GM21515 (cell line): ENCODE measurements around the gene AMFR.

Experiments
- ATAC-seq: cut with Tn5 transposase; IDR thresholded peaks from one replicate; pipeline ENCODE4 v1.9.1; 2021; ENCODE audit not compliant: unreplicated experiment

AMFR gene

DNA sequence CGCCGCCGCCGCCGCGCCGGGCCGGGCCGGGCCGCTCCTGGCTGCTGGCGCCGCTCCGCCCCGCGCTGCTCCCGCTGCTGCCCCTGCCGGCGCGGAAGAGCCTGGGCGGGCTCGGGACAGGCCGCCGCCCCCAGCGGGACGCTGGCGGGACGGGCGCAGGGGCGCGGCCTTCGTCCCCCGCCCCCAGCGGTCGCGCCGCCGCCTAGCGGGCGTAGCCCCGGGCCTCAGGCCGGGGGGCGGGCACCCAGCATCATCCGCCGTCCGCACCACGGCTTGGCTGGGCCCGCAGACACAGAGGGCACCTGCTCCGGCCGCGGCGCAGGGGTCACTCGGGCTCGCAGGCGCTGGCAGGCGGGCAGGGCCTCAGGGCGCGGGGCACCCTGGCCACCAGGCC, at the start of gene AMFR:
AMFR (minus strand) TSS at position 107 of the 394 bp plus-strand sequence. CDS start 218 bp downstream, outside the sequence.
- ATAC-seq: peak; percentile 69

DNA sequence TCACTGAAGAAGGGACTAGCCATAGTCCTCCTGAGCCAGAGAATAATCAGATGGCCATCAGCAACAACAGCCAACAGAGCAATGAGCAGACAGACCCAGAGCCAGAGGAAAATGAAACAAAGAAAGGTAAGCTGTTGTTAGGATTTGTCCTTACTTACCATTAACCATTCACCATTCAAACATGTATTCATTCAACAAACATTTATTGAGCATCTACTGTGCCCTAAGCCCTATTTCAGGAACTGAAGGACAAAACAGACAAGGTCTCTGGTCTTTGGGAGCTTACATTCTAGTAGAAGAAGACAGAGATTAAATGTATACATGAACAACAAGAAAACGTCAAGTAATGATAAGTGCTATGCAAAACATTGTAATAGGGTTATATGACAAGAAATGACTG, 45.3 kb upstream of the AMFR start:
- ATAC-seq: no peak

DNA sequence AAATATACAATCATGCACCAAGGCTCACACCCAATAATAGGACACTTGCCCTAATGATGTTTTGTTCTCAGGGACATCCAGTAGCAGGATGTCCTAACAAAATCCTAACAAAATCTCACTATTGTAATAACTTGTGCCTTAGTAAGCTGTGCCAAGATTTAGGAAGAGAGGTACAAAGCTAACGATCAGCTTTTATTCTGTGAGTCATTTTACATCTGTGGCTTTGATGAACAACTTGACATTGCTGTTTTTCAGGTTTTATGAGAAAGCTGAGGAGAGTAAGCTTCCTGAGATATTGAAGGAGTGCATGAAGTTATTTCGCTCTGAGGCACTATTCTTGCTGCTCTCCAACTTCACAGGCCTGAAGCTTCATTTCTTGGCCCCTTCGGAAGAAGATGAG, 44.9 kb upstream of the AMFR start:
- ATAC-seq: no peak

GRCh38 chr16:56469748-56470147, 44.4 kb upstream of the AMFR start:
- ATAC-seq: no peak

GRCh38 chr16:56468800-56469199, 43.5 kb upstream of the AMFR start:
- ATAC-seq: no peak

GRCh38 chr16:56466344-56466743, 41.0 kb upstream of the AMFR start:
- no peak for ATAC-seq

- ATAC-seq: no peak
Measured at GRCh38 chr16:56463153-56463552, 37.8 kb upstream of the AMFR start.

DNA sequence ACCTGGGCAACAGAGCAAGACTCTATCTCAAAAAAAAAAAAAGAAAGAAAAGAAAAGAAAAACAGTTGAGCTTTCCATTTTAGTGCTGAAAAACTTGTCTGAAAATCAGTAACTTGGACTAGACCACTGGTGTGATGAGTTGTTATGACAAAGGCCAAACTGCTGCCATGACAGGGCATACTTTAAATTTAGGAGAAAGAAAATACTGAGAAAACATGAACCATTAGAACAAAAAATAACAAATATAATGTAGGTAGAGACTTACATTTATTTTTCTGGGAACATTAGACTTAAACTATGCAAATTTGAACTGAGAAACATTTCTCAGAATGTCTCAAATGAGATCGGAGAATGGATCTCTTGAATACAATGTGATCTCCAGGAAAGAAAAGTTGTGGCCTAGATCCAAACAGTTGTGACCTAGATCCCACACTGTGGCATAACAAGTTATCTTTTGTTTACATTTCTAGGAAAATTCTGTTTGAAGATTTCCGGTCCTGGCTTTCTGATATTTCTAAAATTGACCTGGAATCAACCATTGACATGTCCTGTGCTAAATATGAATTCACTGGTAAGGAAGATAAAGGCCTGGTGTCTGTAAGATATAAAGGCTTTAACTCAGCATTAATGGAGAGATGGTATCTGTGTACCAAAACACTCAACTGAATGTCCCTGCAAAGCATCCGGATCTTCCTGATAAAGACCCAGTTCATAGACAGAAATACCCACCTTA, 36.9 kb upstream of the AMFR start:
- ATAC-seq: no peak

DNA sequence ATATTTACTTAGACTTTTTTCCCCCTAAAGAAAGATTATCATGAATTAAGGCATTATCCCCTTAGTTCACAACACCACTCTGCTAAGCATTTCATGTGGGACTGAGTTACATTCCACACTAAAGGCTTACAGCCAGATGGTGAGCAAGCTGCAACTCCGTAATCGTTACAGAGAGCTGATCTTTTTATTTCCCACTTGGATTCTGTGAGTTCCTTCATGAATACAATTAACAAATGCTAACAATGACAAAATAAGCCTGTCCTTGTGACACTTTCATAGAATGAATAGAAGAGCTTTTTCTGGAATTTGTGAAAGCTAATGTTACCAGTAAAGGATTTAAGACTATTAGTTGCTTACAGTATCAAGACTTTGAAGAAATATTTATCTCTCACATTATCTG, 34.8 kb upstream of the AMFR start:
- ATAC-seq: no peak

DNA sequence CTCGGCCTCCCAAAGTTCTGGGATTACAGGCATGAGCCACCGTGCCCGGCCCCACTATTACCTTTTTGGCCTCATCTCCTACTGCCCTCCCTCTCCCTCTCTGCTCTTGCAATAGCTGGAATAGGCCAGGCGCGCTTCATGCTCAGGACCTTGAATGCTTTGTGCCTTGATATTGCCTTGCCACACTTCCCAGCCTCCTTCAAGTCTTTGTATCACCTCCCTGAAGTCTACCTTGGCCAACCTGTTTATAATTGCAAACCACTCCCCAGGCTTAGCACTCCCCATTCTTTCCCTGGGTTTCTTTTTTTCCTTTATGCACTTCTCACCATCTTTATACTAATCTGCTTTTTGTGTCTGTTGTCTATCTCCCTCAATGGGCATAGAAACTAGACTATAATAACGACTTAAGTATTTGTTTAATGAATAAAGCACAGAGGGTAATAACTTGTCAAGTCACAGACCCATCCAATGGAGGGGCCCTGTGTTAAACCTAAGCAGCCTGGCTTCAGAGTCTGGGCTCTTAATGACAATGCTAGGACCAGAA, 32.7 kb upstream of the AMFR start:
- ATAC-seq: no peak

- ATAC-seq: peak; percentile 44
Measured at GRCh38 chr16:56451753-56452689, 26.7 kb upstream of the AMFR start.

DNA sequence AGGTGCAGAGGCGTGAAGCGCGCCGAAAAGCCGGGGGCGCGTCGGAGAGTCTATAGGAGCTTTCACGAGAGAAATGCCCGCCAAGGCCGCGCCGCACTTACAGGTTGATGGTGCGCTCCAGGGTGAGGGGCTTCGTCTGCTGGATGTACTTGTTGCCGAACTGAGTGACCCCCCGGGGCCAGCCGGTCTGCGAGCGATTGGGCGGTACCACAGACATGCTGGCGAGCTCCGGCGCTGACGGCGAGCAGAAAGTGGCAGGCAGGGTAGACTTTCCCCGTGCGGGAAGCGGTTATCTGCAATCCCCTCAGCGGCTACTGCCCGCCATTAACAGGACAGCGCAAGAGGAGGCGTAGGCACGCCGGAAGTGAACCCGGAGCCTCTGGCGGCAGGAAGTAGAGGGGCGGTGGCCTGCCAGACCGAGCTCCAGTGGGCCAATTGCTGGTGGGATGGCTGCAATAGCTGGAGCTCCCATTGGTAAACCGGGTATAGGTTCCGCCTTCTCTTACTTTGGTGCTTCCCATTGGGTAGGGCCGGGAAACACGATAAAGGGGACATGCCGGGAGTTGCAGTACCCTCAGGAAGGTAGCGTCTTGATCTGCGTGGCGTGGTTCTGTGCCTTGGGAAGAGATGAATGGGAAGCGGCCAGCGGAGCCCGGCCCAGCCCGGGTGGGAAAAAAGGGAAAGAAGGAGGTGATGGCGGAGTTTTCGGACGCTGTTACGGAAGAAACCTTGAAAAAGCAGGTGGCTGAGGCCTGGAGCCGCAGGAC, 25.8 kb upstream of the AMFR start, which contains the start of the genes NUDT21 and OGFOD1:
NUDT21 (minus strand) TSS at position 347 of the 767 bp plus-strand sequence; CDS start at position 217, 130 bp downstream.
OGFOD1 (plus strand) TSS at position 569 of the 767 bp plus-strand sequence; CDS start at position 628, 59 bp downstream.
- peak; percentile 97 for ATAC-seq

GRCh38 chr16:56450275-56450985, 25.1 kb upstream of the AMFR start:
- no peak for ATAC-seq

- ATAC-seq: no peak
Measured at GRCh38 chr16:56448005-56448404, 22.7 kb upstream of the AMFR start.

- no peak for ATAC-seq
Measured at GRCh38 chr16:56447286-56447685, 21.9 kb upstream of the AMFR start.

DNA sequence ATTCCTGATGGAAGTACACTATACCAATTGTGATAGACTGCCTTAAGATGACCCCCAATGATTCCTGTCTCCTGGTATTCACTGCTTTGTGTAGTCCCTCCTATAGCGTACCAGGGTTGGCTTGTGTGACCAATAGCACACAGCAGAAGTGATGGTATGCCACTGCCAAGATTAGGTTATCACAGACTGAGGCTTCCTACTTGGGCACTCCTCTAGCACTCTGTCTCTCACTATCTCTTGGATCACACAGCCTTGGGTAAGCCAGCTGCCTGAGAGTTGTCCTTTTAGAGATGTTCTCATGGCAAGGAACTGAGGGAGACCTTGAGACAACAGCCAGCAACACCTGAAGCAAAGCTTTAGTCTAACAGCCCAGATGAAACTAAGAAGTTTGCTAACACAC, 12.7 kb upstream of the AMFR start:
- no peak for ATAC-seq

DNA sequence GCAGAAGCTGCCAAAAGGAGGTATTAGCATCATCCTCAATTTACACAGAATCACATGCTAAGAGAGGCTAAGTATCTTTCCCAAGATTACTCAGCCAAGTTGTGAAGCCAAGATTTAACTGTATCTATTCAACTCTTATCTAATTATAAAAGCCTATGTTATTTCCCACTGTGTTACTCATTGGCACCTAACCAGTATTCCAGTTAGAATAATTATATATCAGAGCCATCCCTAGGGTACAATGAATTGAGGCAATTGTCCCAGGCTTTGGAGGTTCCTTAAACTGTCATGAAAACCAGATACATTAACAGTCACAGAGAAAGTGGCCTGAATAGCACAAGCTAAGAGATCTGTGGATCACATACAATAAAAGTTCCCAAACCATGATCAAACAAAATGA, 10.9 kb upstream of the AMFR start:
- no peak for ATAC-seq

DNA sequence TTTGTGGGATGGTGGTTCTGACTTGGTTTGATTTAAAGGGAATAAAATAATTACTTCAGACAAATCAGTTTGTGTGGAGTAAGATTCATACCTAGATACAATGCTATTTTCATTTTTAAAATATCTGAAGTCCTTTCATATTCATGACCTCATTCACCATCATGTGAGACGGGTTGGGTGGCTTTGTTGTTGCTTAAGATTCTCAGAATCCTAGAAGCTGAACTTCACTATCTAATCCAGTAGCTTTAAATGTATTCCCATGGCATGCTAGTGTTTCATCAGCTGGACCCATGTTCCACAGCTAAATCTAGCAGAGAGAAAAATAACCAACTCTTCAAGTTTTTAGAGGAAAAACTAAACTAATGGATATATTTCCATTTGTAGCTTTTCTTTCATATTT, 2.7 kb upstream of the AMFR start:
- no peak for ATAC-seq

DNA sequence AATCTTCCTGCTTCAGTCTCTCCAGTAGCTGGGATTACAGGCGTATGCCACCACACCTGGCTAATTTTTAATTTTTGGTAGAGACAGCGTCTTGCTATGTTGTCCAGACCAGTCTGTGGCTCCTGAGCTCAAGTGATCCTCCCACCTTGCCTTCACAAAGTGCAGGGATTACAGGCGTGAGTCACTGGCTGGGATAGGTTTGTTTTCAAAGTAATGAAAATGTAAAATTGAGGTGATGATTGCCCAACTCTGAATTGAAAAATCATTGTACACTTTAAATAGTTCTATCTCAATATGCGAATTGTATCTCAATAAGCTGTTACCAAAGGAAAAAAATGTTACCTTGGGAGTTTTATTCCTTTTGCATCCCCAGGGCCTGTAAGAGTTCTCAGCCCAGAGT, 1.2 kb upstream of the AMFR start:
- no peak for ATAC-seq

DNA sequence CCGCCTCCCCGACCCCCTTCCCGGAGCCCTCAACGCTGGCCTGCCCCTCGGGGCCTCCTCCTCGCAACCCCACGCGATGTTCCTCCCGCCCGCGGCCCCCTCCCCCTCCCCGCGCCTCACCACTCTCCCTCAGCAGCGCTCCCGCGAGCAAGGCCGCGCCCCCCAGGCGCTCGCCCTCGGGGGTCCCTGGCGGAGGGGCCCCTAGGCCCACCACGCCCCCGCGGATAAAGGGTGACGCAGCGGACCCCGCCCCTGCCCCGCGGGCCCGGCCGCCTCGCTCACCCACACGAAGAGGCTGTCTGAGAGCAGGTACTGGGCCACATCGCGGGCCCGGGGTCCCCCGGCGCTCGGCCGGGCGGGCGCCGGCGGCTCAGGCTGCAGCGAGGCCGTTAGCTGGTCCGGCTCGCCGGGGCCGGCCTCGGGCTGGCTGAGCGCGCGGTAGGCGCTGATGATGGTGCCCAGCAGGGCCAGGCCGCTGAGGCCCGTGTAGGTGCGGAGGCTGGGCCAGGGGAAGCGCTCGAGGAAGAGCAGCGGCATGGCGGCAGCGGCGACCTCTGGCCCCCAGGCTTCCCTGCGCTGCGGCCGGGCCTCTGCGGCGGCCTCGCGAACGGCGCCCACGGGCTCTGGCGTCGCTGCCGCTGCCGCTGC, 430 bp downstream of the AMFR start:
- peak; percentile 38 for ATAC-seq
